ENCODE data around the gene FAM174C. TPM values are rescaled to one million over a fixed set of nuclear protein-coding genes. Genes with fewer than 3 reads are reported as not detected.

Gene FAM174C
- total and polyA plus RNA-seq, 2 donors: 4.9 to 55.9 TPM

- under 1% methylated on average over 90 of the region's 90 CpGs for WGBS
- Histone ChIP-seq H3K27ac (ENCODE audit: low read depth) (peak overlapping the region; percentile 98), H3K4me1 (ENCODE audit: insufficient read depth) (peaks cover 1% of the 10 kb centered on the region), H3K4me3 (ENCODE audit: low read depth, low read length) (peak overlapping the region; percentile 98), H3K36me3 (ENCODE audit: insufficient read depth) (peaks cover 5% of the 10 kb centered on the region)
- no peak for DNase-seq (ENCODE audit: extremely low spot score)
Observed at GRCh38 chr19:1250437-1251260, 24.7 kb upstream of the FAM174C start.

- Histone ChIP-seq H3K36me3 (ENCODE audit: insufficient read depth) (peaks cover 8% of the 10 kb centered on the region), H3K27ac (ENCODE audit: low read depth) (peak overlapping the region; percentile 98), H3K4me3 (ENCODE audit: low read depth, low read length) (peak overlapping the region; percentile 98), H3K4me1 (ENCODE audit: insufficient read depth) (peaks cover 1% of the 10 kb centered on the region)
- no peak for DNase-seq (ENCODE audit: extremely low spot score)
- 7% methylated on average over 41 of the region's 41 CpGs for WGBS
Observed at GRCh38 chr19:1251330-1252220, 23.8 kb upstream of the FAM174C start.

DNA sequence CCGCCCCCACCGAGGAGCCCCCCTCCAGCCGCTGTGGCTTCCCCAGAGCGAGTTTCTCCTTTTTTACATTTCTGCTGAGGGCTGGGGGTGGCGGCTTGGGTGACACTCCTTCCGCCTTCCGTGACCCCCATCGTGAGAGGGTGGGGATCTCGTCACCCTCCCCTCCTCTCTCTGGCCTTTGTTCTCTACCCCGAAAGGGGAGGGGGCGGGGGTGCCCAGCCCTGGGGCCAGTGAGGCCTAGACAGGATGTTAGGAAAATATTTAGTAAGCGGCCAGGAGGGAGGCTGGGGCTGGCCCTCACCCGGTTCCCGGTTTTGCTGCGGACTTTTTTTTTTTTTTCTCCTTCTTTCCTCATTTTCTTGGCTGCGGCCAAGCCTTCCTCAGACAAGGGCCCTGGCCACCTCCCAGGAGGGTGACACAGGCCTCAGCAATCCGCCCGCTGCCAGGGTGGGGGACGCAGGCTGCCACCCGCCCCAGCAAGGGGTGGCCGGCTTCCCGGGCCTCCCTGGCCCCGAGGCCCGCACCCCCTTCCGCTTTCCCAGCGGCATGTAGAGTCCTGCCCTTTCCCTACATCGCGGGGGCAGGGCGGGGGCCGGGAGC is 23.0 kb upstream of the FAM174C start:
- peaks cover 11% of the 10 kb centered on the region for H3K36me3 ChIP-seq (ENCODE audit: insufficient read depth)
- peaks cover 1% of the 10 kb centered on the region for H3K4me1 ChIP-seq (ENCODE audit: insufficient read depth)

GRCh38 chr19:1252821-1253513 is 22.4 kb upstream of the FAM174C start:
- DNase-seq (ENCODE audit: extremely low spot score): no peak
- peaks cover 1% of the 10 kb centered on the region for H3K4me1 ChIP-seq (ENCODE audit: insufficient read depth)

More for the DNA sequence above, 23.0 kb upstream of the FAM174C start:
- DNase-seq (ENCODE audit: extremely low spot score): no peak
- Histone ChIP-seq H3K27ac (ENCODE audit: low read depth) (peak overlapping the region; percentile 98), H3K4me3 (ENCODE audit: low read depth, low read length) (peak overlapping the region; percentile 98)
- under 1% methylated on average over 30 of the region's 30 CpGs for WGBS

GRCh38 chr19:1253514-1254080 is 21.7 kb upstream of the FAM174C start:
- peak overlapping the region; percentile 98 for H3K27ac ChIP-seq (ENCODE audit: low read depth)
- H3K4me3 ChIP-seq (ENCODE audit: low read depth, low read length): peak overlapping the region; percentile 98
- peaks cover 11% of the 10 kb centered on the region for H3K36me3 ChIP-seq (ENCODE audit: insufficient read depth)
- 29% methylated on average over 23 of the region's 23 CpGs for WGBS
- H3K4me1 ChIP-seq (ENCODE audit: insufficient read depth): peaks cover 1% of the 10 kb centered on the region
- DNase-seq (ENCODE audit: extremely low spot score): no peak

More at GRCh38 chr19:1252821-1253513, 22.4 kb upstream of the FAM174C start:
- Histone ChIP-seq H3K27ac (ENCODE audit: low read depth) (peak overlapping the region; percentile 98), H3K36me3 (ENCODE audit: insufficient read depth) (peaks cover 11% of the 10 kb centered on the region), H3K4me3 (ENCODE audit: low read depth, low read length) (peak overlapping the region; percentile 98)
- WGBS: under 1% methylated on average over 26 of the region's 26 CpGs

DNA sequence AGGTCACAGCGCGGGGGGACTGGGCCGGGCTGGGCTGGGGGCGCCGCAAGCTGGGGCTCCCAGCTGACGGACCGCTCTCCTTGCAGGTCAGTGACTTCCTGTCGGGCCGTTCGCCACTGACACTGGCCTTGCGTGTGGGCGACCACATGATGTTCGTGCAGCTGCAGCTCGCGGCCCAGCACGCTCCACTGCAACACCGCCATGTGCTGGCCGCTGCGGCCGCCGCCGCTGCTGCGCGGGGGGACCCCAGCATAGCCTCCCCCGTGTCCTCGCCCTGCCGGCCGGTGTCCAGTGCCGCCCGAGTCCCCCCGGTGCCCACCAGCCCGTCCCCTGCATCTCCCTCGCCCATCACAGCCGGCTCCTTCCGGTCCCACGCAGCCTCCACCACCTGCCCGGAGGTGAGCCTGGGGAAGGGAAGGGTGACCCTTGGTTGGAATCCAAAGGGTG is 21.2 kb upstream of the FAM174C start:
- no peak for DNase-seq (ENCODE audit: extremely low spot score)
- Histone ChIP-seq H3K4me3 (ENCODE audit: low read depth, low read length) (peak overlapping the region; percentile 98), H3K4me1 (ENCODE audit: insufficient read depth) (peaks cover 1% of the 10 kb centered on the region), H3K36me3 (ENCODE audit: insufficient read depth) (peaks cover 11% of the 10 kb centered on the region), H3K27ac (ENCODE audit: low read depth) (peak overlapping the region; percentile 98)
- WGBS: 69% methylated on average over 37 of the region's 37 CpGs

- WGBS: 85% methylated on average over 20 of the region's 20 CpGs
- DNase-seq (ENCODE audit: extremely low spot score): no peak
- no peak overlapping the region for H3K4me3 ChIP-seq (ENCODE audit: low read depth, low read length)
- H3K4me1 ChIP-seq (ENCODE audit: insufficient read depth): peaks cover 3% of the 10 kb centered on the region
- H3K36me3 ChIP-seq (ENCODE audit: insufficient read depth): peaks cover 11% of the 10 kb centered on the region
- peak overlapping the region; percentile 98 for H3K27ac ChIP-seq (ENCODE audit: low read depth)
Observed at GRCh38 chr19:1254530-1255185, 20.7 kb upstream of the FAM174C start.

DNA sequence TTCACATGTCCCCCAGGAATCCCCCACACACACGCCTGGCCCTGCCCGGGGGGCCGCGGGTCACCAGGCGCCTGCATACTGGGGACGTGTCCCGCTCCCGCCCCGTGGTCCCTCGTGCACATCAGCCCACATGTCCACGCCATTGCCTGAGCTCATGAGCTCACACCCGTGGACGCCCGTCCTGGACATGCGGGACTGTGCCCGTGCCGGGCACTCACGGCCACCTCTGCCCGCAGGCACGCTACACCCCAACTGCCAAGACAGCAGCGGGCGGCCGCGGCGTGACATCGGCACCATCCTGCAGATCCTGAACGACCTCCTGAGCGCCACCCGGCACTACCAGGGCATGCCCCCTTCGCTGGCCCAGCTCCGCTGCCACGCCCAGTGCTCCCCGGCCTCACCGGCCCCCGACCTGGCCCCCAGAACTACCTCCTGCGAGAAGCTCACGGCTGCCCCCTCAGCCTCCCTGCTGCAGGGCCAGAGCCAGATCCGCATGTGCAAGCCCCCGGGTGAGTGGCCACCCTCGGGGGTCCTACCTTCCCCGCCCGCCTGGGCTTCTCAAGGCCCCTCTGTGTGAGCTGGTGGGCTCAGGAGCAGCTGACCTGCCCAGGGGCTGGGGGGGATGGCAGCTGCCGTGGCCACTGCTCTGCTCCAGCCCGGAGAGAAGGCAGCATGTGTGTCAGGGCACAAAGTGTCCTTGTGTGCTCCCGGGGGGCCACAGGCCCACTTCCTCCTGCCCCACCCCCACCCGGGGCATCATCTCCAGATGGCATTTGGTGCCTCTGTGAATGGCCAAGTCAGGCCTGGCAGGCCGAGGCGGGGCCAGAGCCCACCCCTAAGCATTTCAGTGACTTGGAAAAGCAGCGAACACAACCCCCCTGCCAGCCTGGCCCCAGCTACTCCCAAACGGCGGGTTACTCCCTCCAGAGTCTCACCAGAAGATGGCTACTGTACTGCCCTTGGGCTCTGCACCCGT is 19.9 kb upstream of the FAM174C start:
- peaks cover 11% of the 10 kb centered on the region for H3K36me3 ChIP-seq (ENCODE audit: insufficient read depth)
- no peak overlapping the region for H3K4me3 ChIP-seq (ENCODE audit: low read depth, low read length)
- H3K27ac ChIP-seq (ENCODE audit: low read depth): peak overlapping the region; percentile 33
- peaks cover 3% of the 10 kb centered on the region for H3K4me1 ChIP-seq (ENCODE audit: insufficient read depth)
- DNase-seq (ENCODE audit: extremely low spot score): no peak
- 84% methylated on average over 52 of the region's 52 CpGs for WGBS

DNA sequence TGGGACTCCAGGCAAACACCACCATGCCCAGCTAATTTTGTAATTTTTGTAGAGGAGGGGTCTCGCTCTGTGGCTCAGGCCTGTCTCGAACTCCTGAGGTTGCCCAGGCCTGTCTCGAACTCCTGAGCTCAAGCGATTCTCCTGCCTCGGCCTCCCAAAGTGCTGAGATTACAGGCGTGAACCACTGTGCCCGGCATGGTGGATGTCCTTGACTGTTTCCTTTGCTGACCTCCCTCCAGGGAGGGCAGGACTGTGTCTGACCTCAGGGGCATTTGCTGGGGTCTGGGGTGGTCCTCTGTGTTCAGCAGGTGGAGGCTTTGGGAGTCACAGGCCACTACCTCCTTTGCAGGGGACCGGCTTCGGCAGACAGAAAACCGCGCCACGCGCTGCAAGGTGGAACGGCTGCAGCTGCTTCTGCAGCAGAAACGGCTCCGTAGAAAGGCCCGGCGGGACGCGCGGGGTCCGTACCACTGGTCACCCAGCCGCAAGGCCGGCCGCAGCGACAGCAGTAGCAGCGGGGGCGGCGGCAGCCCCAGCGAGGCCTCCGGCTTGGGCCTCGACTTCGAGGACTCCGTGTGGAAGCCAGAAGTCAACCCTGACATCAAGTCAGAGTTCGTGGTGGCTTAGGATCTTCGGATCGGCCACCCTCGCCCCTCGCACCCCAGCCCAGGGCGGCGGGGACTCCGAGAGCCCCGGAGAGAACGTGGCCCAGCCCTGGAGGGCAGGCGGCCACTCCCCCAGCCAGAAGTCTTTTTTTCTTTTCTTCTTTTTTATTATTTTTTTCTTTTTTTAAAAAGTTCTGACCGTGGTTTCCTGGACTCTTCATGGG is 18.5 kb upstream of the FAM174C start:
- Histone ChIP-seq H3K4me1 (ENCODE audit: insufficient read depth) (peaks cover 2% of the 10 kb centered on the region), H3K36me3 (ENCODE audit: insufficient read depth) (peaks cover 11% of the 10 kb centered on the region), H3K27ac (ENCODE audit: low read depth) (peak overlapping the region; percentile 27), H3K4me3 (ENCODE audit: low read depth, low read length) (no peak overlapping the region)
- DNase-seq (ENCODE audit: extremely low spot score): no peak
- 83% methylated on average over 46 of the region's 46 CpGs for WGBS

DNA sequence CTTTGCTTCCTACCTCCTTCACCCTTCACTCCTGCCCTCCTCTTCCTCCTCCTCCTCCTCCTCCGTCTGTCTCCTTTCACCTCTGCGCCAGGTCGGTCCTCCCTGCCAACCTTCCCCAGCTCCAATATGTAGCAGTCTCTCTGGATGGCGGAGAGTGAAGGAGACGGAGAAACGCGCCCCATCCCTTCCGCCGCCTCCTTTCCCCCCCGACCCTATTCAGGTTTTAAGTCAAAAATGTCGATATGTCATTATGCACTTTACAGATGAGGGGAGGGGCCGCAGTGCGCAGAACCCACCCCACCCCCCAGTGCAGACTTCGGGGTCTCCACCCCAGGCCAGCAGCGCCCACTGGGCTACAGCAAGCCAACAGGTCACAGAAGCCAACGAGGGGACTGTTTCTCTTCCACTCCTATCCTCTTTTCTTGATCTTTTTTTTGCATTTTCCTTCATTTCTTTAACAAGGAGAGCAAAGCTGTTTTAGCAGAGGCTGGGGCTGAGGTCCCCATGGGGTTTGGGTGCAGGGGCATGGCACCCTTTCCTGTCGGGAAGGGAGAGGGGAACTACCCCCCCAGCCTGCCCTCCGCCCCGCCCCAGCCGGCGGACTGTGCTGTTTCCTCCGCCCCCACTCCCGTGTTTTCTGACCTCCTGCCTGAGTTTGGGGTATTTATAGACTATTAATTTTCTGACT is 17.7 kb upstream of the FAM174C start:
- 72% methylated on average over 23 of the region's 23 CpGs for WGBS
- peaks cover 11% of the 10 kb centered on the region for H3K36me3 ChIP-seq (ENCODE audit: insufficient read depth)
- H3K27ac ChIP-seq (ENCODE audit: low read depth): peak overlapping the region; percentile 14
- no peak for DNase-seq (ENCODE audit: extremely low spot score)
- no peak overlapping the region for H3K4me3 ChIP-seq (ENCODE audit: low read depth, low read length)
- peaks cover 2% of the 10 kb centered on the region for H3K4me1 ChIP-seq (ENCODE audit: insufficient read depth)

All from urinary bladder (tissue), 4 donors.